HepG2 (cell line): ENCODE measurements around the gene XPNPEP1. TPM values are rescaled to one million over a fixed set of nuclear protein-coding genes. Genes with fewer than 3 reads are reported as not detected.

Source experiments
- ATAC-seq: fragments of 200-7000 bp; cut with Tn5 transposase; 3 replicates; pipeline ENCODE4 v1.9.1; 2020; ENCODE audit warnings: mild to moderate bottlenecking, moderate library complexity
- BruUV-seq: library from RNA; stranded (reverse); fragments of 400-500 nt; replicated peaks from 2 replicates; lab custom pipeline; 2021; lab: Mats Ljungman, UMichigan
- CTCF ChIA-PET: fragments of 300-600 bp; formaldehyde crosslinking; extraction: SDS; loops from one replicate; lab custom pipeline; 2021; ENCODE audit warnings: low total read pairs, inconsistent platforms, low intra/inter-chr PET ratio; lab: Yijun Ruan, JAX
- POLR2A ChIA-PET: fragments of 350-600 bp; sonication (Branson Sonifier 250); formaldehyde crosslinking; loops from one replicate; lab custom pipeline; 2020; ENCODE audit warnings: antibody characterized with exemption, inconsistent platforms; lab: Yijun Ruan, JAX
- DNase-seq: peaks from one replicate; pipeline ENCODE4 v3.0.0-alpha.2; 2015; ENCODE audit warnings: low spot score
- FAIRE-seq: peaks from 3 replicates; lab custom pipeline; 2011; peaks lifted over from hg19 to GRCh38; lab: Jason Lieb, UNC
- H2AFZ ChIP-seq: one replicate; pipeline ENCODE4 v1.6.1; 2011; ENCODE audit warnings: low read length, inconsistent platforms
- H3K27ac ChIP-seq: fragments of 300-600 bp; 3 replicates; pipeline ENCODE4 v1.8.0; 2011; ENCODE audit warnings: mixed run types, mild to moderate bottlenecking, mixed read lengths, low read length, inconsistent platforms; ENCODE audit not compliant: insufficient read depth; ENCODE audit errors: extremely low read length
- H3K27me3 ChIP-seq, 2 experiments: fragments of 200-600 bp in 1 of 2; 2 replicates in 1 of 2; 3 replicates in 1 of 2; pipeline versions ENCODE4 v1.6.0 to v1.8.0; 2011; ENCODE audit warnings: low read length in 2 of 2, mild to moderate bottlenecking in 2 of 2, moderate library complexity in 2 of 2, inconsistent platforms in 1 of 2; ENCODE audit not compliant: insufficient read depth in 2 of 2, control insufficient read depth in 1 of 2
- H3K36me3 ChIP-seq, 2 experiments: fragments of 200-600 bp in 1 of 2; replicated peaks in 1 of 2; 2 replicates in 1 of 2; 3 replicates in 1 of 2; pipeline versions ENCODE4 v1.5.1 to v1.8.0; 2011; ENCODE audit warnings: low read length in 2 of 2, inconsistent platforms in 1 of 2; ENCODE audit not compliant: insufficient read depth in 2 of 2, control insufficient read depth in 1 of 2
- H3K4me1 ChIP-seq: 2 replicates; pipeline ENCODE4 v1.5.1; 2012; ENCODE audit warnings: low read length, inconsistent platforms; ENCODE audit not compliant: insufficient read depth
- H3K4me2 ChIP-seq: 2 replicates; pipeline ENCODE4 v1.6.0; 2011; ENCODE audit warnings: low read depth, low read length, inconsistent platforms
- H3K4me3 ChIP-seq, 3 experiments: fragments of 200-600 bp in 1 of 3; sonication (generic), shearing (Covaris generic) in 1 of 3; replicated peaks in 1 of 3; 2 replicates each; pipeline ENCODE4 v1.5.1; 2011 to 2016; ENCODE audit warnings: low read length in 3 of 3, inconsistent platforms in 2 of 3, low read depth in 2 of 3, mild to moderate bottlenecking in 2 of 3, control low read depth in 1 of 3, mixed read lengths in 1 of 3; ENCODE audit not compliant: insufficient read depth in 1 of 3
- H3K79me2 ChIP-seq: one replicate; pipeline ENCODE4 v1.6.1; 2011; ENCODE audit warnings: low read length, inconsistent platforms; ENCODE audit not compliant: insufficient read depth
- H3K9ac ChIP-seq: 2 replicates; pipeline ENCODE4 v1.6.0; 2011; ENCODE audit warnings: mild to moderate bottlenecking, low read depth, low read length, inconsistent platforms; ENCODE audit not compliant: insufficient read depth
- H3K9me3 ChIP-seq: 2 replicates; pipeline ENCODE4 v1.5.1; 2012; ENCODE audit warnings: mild to moderate bottlenecking, low read length
- H4K20me1 ChIP-seq: 2 replicates; pipeline ENCODE4 v1.6.0; 2011; ENCODE audit warnings: inconsistent platforms, mild to moderate bottlenecking, low read length, moderate library complexity; ENCODE audit not compliant: insufficient read depth
- DMTF1 ChIP-seq: sonication (generic); formaldehyde crosslinking; IDR thresholded peaks from 2 replicates; pipeline ENCODE4 v1.4.0; 2020; ENCODE audit warnings: mild to moderate bottlenecking, missing genetic modification reagents
- HDAC6 ChIP-seq: fragments of 200-600 bp; sonication (generic); IDR thresholded peaks from 2 replicates; pipeline ENCODE4 v1.7.0; 2017; ENCODE audit warnings: mild to moderate bottlenecking, antibody characterized with exemption, low read length, low read depth
- HIC2 ChIP-seq: sonication (generic); formaldehyde crosslinking; IDR thresholded peaks from 2 replicates; pipeline ENCODE4 v1.9.0; 2022; ENCODE audit warnings: low read depth, missing genetic modification reagents
- IKZF1 ChIP-seq: fragments of 450-650 bp; IDR thresholded peaks from 2 replicates; pipeline ENCODE4 v1.7.1; 2016
- MATR3 ChIP-seq: sonication (generic); formaldehyde crosslinking; IDR thresholded peaks from 2 replicates; pipeline ENCODE4 v1.4.0; 2020; ENCODE audit warnings: missing genetic modification reagents
- RBAK ChIP-seq: sonication (generic); formaldehyde crosslinking; IDR thresholded peaks from 2 replicates; pipeline ENCODE4 v1.5.1; 2020; ENCODE audit warnings: mild to moderate bottlenecking, missing genetic modification reagents
- ZNF24 ChIP-seq: fragments of 450-650 bp; IDR thresholded peaks from 2 replicates; pipeline ENCODE4 v1.6.1; 2017; ENCODE audit warnings: antibody characterized with exemption, mild to moderate bottlenecking
- ZNF407 ChIP-seq: sonication (generic); formaldehyde crosslinking; IDR thresholded peaks from one replicate; pipeline ENCODE4 v1.5.1; 2020; ENCODE audit warnings: mild to moderate bottlenecking, missing genetic modification reagents; ENCODE audit errors: not compliant biosample characterization
- ZNF530 ChIP-seq: sonication (generic); formaldehyde crosslinking; IDR thresholded peaks from 2 replicates; pipeline ENCODE4 v1.5.0; 2020; ENCODE audit warnings: low read depth, mild to moderate bottlenecking, missing genetic modification reagents
- ZNF704 ChIP-seq: sonication (generic); formaldehyde crosslinking; IDR thresholded peaks from 2 replicates; pipeline ENCODE4 v1.8.1; 2023; ENCODE audit warnings: mild to moderate bottlenecking, inconsistent platforms, moderate library complexity, missing genetic modification reagents, borderline replicate concordance
- WGBS: methylation state at CpG from one replicate; pipeline ENCODE4 v1.1.6; 2017; ENCODE audit warnings: low lambda C conversion rate; 5-methylcytosine and 5-hydroxymethylcytosine counted together
- in situ Hi-C: cut with HindIII; loops from 2 replicates; pipeline ENCODE4 v1.10.0; 2017; ENCODE audit warnings: low pct_unique_long_range_greater_than_20kb; ENCODE audit not compliant: extremely low pct_ligation_motif_present
- intact Hi-C: fragments of 100-400 bp; cut with micrococcal nuclease; formaldehyde crosslinking; loops from one replicate; pipeline ENCODE4 v1.10.0; 2022; ENCODE audit not compliant: unreplicated experiment
- polyA plus RNA-seq, 8 experiments: library from polyadenylated mRNA; depleted of rRNA in 3 of 8; stranded (reverse) in 7 of 8; unstranded in 1 of 8; fragments of >200 nt; fragmentation: Illumina TruSeq in 4 of 8; extraction: Trizol in 4 of 8; gene quantifications; 2 replicates each; pipeline versions ENCODE4 v1.2.1 to v1.2.3, GENCODE V29; 2011 to 2016; ENCODE audit warnings: low read depth in 4 of 8, missing spikeins in 1 of 8, mixed read lengths in 1 of 8; ENCODE audit not compliant: insufficient read depth in 1 of 8
- total RNA-seq, 5 experiments: library from RNA; depleted of rRNA; stranded (reverse); fragments of >200 nt; fragmentation: Illumina TruSeq; extraction: Trizol; gene quantifications; 2 replicates each; pipeline ENCODE4 v1.2.3, GENCODE V29; 2016; ENCODE audit warnings: low read depth in 1 of 5

Gene XPNPEP1
- total and polyA plus RNA-seq, 2 of the 13 experiments (the other 11 are each of a cell fraction or from before 2014, with no cell fraction given) = 30.3 to 55.5 TPM

- no peak for TF ChIP-seq ZNF407 (CRISPR knock-in tag)
- TF ChIP-seq MATR3 = no peak
- no peak for TF ChIP-seq ZNF24
- TF ChIP-seq, all 625 proteins: peak for 0
Measured at GRCh38 chr10:109906316-109906715, 17.0 kb downstream of the XPNPEP1 start (continued).

- Histone ChIP-seq H3K79me2 (peaks cover 2% of the 10 kb centered on the region), H2AFZ (no peak overlapping the region), H3K9me3 (no peaks in the 10 kb centered on the region), H3K9ac (no peak overlapping the region), H3K4me1 (peaks cover 13% of the 10 kb centered on the region), H4K20me1 (no peaks in the 10 kb centered on the region), H3K4me3 (no peak overlapping the region), H3K27me3 (no peaks in the 10 kb centered on the region; a peak in 1 of 5 replicates), H3K36me3 (peaks cover 9 to 23% of the 10 kb centered on the region in 2 experiments; a peak in 4 of 5 replicates), H3K27ac (no peak overlapping the region), H3K4me2 (no peak overlapping the region)
- no peak for ATAC-seq
- no peak for DNase-seq
- POLR2A ChIA-PET = no interaction called here
- CTCF ChIA-PET = no interaction called here
- 95% methylated on average over 2 of the region's 2 CpGs for WGBS
- in situ Hi-C loops = no loop called here
- no peak for FAIRE-seq
- intact Hi-C loops = no loop called here
- no TSS peak for BruUV-seq
- TF ChIP-seq IKZF1 = no peak
- no peak for TF ChIP-seq RBAK (CRISPR knock-in tag)
- no peak for TF ChIP-seq HIC2 (CRISPR knock-in tag)
- TF ChIP-seq ZNF704 (CRISPR knock-in tag) = no peak
- TF ChIP-seq ZNF530 = no peak
- TF ChIP-seq HDAC6 = no peak
- no peak for TF ChIP-seq DMTF1 (CRISPR knock-in tag)
Measured at GRCh38 chr10:109904397-109904796, 18.9 kb downstream of the XPNPEP1 start.
